PC-3 (cell line): Measurements from ENCODE around the gene SMG7.

ENCODE experiments used
- CTCF ChIP-seq: fragments of 300-600 bp; sonication (generic); conservative IDR thresholded peaks from 2 replicates; pipeline ENCODE4 v1.5.1; 2017; ENCODE audit warnings: antibody characterized with exemption, low read depth, mild to moderate bottlenecking, low read length
- EZH2 ChIP-seq: fragments of 300-600 bp; sonication (generic); IDR thresholded peaks from one replicate; pipeline ENCODE4 v1.6.1; 2017; ENCODE audit warnings: antibody characterized with exemption, mild to moderate bottlenecking, low read length; ENCODE audit not compliant: unreplicated experiment
- EZH2phosphoT487 ChIP-seq: fragments of 300-600 bp; sonication (generic); IDR thresholded peaks from 2 replicates; pipeline ENCODE4 v1.6.1; 2018; ENCODE audit warnings: mild to moderate bottlenecking, antibody characterized with exemption, low read length, borderline replicate concordance

- TF ChIP-seq CTCF (no peak), EZH2 (no peak), EZH2phosphoT487 (no peak)
These were observed 42.8 kb downstream of the SMG7 start for GRCh38 chr1:183515002-183515689.
